ENCODE data around the gene TPSAB1.

TPSAB1 gene

GRCh38 chr16:1199347-1200013 is 41.0 kb upstream of the TPSAB1 start:
- TF ChIP-seq, protein P1, sequence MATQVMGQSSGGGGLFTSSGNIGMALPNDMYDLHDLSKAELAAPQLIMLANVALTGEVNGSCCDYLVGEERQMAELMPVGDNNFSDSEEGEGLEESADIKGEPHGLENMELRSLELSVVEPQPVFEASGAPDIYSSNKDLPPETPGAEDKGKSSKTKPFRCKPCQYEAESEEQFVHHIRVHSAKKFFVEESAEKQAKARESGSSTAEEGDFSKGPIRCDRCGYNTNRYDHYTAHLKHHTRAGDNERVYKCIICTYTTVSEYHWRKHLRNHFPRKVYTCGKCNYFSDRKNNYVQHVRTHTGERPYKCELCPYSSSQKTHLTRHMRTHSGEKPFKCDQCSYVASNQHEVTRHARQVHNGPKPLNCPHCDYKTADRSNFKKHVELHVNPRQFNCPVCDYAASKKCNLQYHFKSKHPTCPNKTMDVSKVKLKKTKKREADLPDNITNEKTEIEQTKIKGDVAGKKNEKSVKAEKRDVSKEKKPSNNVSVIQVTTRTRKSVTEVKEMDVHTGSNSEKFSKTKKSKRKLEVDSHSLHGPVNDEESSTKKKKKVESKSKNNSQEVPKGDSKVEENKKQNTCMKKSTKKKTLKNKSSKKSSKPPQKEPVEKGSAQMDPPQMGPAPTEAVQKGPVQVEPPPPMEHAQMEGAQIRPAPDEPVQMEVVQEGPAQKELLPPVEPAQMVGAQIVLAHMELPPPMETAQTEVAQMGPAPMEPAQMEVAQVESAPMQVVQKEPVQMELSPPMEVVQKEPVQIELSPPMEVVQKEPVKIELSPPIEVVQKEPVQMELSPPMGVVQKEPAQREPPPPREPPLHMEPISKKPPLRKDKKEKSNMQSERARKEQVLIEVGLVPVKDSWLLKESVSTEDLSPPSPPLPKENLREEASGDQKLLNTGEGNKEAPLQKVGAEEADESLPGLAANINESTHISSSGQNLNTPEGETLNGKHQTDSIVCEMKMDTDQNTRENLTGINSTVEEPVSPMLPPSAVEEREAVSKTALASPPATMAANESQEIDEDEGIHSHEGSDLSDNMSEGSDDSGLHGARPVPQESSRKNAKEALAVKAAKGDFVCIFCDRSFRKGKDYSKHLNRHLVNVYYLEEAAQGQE (IDR thresholded peaks at IDR 0.05; ENCODE audit: insufficient read depth in 1 of 2, low read depth in 2 of 2, low read length in 2 of 2): no peak
- TF ChIP-seq FOXP2 (optimal IDR thresholded peaks at IDR 0.05; ENCODE audit: borderline replicate concordance, extremely low read depth, extremely low read length, insufficient read depth): no peak
- TF ChIP-seq POLR2AphosphoS5 (IDR thresholded peaks at IDR 0.05; ENCODE audit: low read depth, low read length): no peak
- no peak for TF ChIP-seq SIN3A (IDR thresholded peaks at IDR 0.05; ENCODE audit: borderline replicate concordance, insufficient read depth, low read length)

GRCh38 chr16:1200014-1200627 is 40.4 kb upstream of the TPSAB1 start:
- TF ChIP-seq SIN3A (IDR thresholded peaks at IDR 0.05; ENCODE audit: borderline replicate concordance, insufficient read depth, low read length) (no peak), POLR2AphosphoS5 (IDR thresholded peaks at IDR 0.05; ENCODE audit: low read depth, low read length) (no peak), FOXP2 (optimal IDR thresholded peaks at IDR 0.05; ENCODE audit: borderline replicate concordance, extremely low read depth, extremely low read length, insufficient read depth) (no peak)

- TF ChIP-seq, protein P1 (IDR thresholded peaks at IDR 0.05; ENCODE audit: insufficient read depth in 1 of 2, low read depth in 2 of 2, low read length in 2 of 2): no peak
These were observed 39.1 kb upstream of the TPSAB1 start for GRCh38 chr16:1201444-1201843.

DNA sequence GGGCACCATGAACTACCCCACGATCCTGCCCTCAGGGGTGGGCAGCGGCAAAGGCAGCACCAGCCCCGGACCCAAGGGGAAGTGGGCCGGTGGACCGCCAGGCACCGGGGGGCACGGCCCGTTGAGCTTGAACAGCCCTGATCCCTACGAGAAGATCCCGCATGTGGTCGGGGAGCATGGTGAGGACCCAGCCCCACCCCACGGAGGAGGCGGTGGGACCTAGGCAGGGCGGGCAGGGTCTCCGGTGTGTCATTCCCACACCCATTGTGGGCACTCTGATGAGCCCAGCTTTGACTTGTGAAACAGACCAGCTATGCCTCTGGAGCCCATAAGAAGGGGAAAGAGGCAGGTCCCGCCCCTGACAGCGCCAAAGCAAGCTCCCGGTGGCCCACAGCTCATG is 38.2 kb upstream of the TPSAB1 start:
- TF ChIP-seq POLR2AphosphoS5 (IDR thresholded peaks at IDR 0.05; ENCODE audit: low read depth, low read length): no peak
- TF ChIP-seq TAF1 (IDR thresholded peaks at IDR 0.05; ENCODE audit: borderline replicate concordance, insufficient read depth, low read length): no peak
- TF ChIP-seq, protein P1 (IDR thresholded peaks at IDR 0.05; ENCODE audit: insufficient read depth in 1 of 2, low read depth in 2 of 2, low read length in 2 of 2): no peak

DNA sequence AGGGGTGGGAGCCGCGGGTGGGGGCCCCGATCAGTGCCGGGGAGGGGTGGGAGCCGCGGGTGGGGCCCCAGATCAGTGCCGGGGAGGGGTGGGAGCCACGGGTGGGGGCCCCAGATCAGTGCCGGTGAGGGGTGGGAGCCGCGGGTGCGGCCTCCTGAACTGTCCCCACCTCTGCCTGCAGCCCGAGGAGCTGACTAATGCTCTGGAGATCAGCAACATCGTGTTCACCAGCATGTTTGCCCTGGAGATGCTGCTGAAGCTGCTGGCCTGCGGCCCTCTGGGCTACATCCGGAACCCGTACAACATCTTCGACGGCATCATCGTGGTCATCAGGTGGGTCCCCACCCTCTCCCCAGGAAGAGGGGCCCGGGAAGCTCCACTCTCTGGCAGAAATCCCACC is 35.6 kb upstream of the TPSAB1 start:
- TF ChIP-seq FOXP2 (optimal IDR thresholded peaks at IDR 0.05; ENCODE audit: borderline replicate concordance, extremely low read depth, extremely low read length, insufficient read depth): no peak
- TF ChIP-seq SIN3A (IDR thresholded peaks at IDR 0.05; ENCODE audit: borderline replicate concordance, insufficient read depth, low read length): no peak
- no peak for TF ChIP-seq TAF1 (IDR thresholded peaks at IDR 0.05; ENCODE audit: borderline replicate concordance, insufficient read depth, low read length)
- TF ChIP-seq, protein P1 (IDR thresholded peaks at IDR 0.05; ENCODE audit: insufficient read depth in 1 of 2, low read depth in 2 of 2, low read length in 2 of 2): no peak
- no peak for TF ChIP-seq POLR2AphosphoS5 (IDR thresholded peaks at IDR 0.05; ENCODE audit: low read depth, low read length)

Data from PFSK-1 (cell line).